IMR-90 (cell line): ENCODE results near the gene SYNJ2BP.

Experiments used
- CTCF ChIP-seq: conservative IDR thresholded peaks from 2 replicates; pipeline ENCODE4 v1.5.1; 2012; ENCODE audit warnings: mild to moderate bottlenecking, low read depth, low read length, improper control_type of control experiment
- FOS ChIP-seq: fragments of 150-350 bp; IDR thresholded peaks from 2 replicates; pipeline ENCODE4 v1.6.1; 2016; ENCODE audit warnings: low read depth, low read length
- MAZ ChIP-seq: IDR thresholded peaks from 2 replicates; pipeline ENCODE4 v1.6.1; 2012; ENCODE audit warnings: low read depth, mild to moderate bottlenecking, low read length, improper control_type of control experiment, moderate library complexity, borderline replicate concordance
- SMC3 ChIP-seq: fragments of 150-350 bp; IDR thresholded peaks from 2 replicates; pipeline ENCODE4 v1.6.1; 2016; ENCODE audit warnings: low read depth, mild to moderate bottlenecking, antibody characterized with exemption, low read length, moderate library complexity

DNA sequence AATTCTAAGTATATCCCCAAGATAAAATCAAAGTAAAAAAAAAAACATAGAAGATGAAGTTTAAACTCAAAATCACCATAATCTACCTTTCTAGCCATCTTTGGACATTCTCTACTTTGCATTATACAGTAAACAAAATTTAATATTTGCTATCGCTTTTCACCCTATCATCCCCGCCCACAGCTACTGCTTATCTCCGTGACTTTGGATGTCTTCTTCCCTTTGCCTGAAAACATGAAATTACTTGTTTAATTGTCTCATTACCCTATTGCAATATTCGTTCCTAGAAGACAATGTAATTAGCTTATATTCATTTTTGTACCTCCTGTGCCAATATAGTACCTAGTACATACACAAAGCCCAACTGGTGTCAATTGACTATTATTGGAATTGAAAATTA, 9.3 kb downstream of the SYNJ2BP start:
- TF ChIP-seq MAZ (no peak), SMC3 (no peak), FOS (no peak), CTCF (no peak)
